GM18909 (cell line): ENCODE measurements around the gene IQGAP2.
"Not testable (repeated sequence)": the region's sequence is repeated elsewhere in the genome, so short reads cannot be mapped to it uniquely, and the experiment has no call there.

Experiments used
- ATAC-seq: cut with Tn5 transposase; IDR thresholded peaks from one replicate; pipeline ENCODE4 v1.9.1; 2021; ENCODE audit warnings: mild to moderate bottlenecking; ENCODE audit not compliant: unreplicated experiment, poor library complexity

The IQGAP2 gene

DNA sequence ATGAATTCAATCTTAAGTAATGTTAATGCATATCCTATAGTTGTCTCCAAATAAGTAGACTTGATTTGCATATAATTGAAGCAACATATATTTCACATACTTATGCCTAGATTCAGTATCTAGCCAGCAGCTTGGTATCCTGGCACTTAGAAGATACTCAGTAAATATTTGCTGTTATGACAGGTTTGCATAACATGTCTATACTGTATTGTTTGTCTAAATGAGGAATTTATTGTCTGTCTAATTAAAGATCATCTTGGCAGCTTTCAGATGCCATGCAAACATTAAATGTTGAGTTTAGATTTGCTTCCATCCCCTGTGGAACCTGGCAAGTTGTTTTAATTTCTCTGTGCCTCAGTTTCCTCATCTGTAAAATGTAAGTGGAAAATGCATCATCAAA is 9.4 kb downstream of the IQGAP2 start:
- ATAC-seq: no peak

DNA sequence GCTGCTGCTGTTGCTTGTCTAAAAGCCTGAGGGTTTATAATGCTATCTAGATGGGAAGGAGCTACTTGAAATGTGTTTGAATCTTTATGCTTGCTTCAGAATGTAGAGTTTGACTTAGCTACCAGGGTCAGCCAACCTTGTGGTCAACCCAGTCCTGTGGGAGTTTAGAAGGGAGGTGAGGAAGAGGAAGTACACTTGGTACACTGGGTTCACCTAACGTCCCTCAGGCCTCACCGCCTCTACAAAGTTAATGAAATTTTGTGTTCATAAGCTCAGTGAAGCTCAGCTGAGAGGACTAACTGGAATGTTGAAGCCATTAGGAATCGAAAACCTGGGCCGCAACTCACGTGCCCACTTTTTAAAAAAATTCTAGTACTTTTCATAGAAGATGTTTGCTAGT is 10.7 kb downstream of the IQGAP2 start:
- no peak for ATAC-seq

DNA sequence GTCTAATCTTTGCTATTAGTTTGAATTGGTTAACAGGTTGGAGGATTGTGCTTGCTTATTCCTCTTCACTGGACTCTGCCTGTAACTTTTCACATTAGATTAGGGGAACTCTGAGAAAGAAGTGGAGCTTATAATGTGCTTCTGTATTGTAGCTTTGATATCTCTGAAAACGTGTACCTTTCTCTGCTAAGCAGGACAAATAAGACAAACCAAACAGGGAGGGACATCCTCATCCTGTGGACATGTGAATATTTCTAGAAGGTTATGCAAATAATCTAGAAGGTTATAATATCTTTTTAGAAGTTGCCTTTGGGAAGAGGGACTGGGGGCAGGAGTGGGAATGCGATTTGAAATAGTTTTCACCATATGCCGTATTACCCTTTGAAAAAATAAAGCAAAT is 11.7 kb downstream of the IQGAP2 start:
- ATAC-seq: no peak

DNA sequence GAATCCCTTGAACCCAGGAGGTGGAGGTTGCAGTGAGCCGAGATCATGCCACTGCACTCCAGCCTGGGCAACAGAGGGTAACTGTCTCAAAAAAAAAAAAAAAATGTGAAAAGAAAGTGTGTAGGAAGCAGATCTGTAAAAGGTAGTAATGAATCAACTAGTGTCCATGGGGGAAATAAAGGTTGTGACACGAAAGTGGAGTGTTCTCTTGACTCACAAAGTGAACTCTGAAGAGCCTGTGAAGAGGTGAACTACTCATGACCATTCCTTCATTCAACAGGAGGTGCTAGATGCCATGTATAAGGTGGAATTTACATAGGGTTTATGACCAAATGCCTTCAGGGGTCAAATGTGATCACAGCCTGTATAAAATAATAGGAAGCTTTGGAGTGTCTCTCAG is 12.8 kb downstream of the IQGAP2 start:
- no peak for ATAC-seq

DNA sequence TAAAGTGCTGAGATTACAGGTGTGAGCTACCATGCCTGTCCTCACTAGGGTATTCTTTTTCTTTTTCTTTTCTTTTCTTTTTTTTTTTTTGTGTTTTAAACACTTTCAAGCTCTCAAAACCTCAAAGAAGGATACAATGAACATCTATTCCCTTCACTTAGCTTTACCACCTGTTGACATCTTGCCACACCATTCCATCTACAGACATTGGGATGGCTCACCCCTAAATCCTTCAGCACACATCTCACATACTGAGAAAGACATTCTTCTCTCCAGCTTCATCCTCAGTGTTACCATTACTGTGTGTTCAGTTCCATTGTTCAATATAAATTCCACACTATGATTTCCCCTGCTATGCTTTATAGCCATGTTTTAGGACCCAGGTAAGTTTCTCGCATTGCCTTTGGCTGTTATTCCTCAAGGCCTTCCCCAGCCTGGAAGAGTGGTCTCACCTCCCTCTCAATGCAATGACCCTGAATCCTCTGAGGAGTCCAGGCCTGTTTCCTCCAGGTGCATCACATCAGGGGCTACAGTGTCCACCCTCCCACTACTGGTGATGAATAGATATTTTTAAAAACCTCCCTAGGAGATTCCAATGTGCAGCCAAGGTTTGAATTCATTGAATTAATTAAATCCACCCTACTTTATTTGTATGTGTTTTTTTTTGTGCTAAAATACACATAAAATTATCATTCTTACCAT is 16.7 kb downstream of the IQGAP2 start:
- no peak for ATAC-seq

DNA sequence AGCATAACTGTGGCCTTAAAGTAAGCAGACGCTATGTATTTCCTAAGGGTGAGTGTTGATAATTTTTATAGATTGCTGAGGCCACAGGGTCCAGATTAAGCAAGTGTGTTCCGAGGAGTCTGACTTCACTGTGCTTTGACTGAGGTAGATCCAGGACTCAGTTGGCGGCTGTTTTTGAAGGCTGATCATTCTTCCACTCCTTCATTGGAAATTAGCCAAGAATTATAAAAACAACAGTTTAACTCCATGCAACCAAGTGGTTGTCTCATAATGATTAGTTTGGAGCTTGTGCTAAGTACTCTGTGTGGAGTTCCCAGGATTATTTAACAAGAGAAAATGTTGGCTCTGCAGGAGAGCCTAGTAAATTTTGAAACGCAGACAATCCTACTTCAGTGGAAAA is 19.1 kb downstream of the IQGAP2 start:
- ATAC-seq: no peak

DNA sequence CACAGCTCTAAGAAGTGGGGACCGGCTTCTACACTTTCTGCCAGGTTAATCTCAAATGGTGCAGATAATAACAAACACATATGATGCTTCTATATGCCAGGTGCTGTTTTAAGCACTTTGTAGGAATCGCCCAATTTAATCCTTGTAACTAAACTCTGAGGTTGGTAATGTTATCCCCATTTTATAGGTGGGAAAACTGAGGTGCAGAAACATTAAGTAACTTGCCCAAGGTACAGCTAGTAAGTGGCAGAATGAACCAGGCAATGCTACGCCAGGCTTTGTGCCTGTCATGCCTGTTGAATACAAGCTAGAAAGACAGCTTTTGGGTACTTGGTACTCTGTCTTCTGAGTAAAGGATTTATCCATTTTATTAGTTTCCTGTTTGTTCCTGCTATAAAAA is 19.7 kb downstream of the IQGAP2 start:
- no peak for ATAC-seq

DNA sequence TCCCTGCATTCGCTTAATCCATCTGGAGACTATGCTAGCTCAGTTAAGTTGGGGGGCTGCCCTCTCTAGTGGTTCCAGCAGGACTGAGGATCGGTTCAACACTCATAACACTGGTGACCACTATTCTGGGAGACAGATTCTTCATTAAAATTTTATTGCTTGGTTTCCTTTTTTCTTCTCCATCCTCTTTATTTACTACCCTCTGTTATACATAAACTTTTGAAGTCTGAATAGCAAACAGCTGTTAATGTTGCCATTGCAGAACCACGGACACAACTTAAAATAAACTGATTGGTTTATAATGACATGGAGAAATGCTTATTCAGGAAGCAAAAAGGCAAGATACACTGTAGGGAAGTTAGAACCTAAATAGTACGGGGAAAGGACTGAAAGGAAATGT is 22.1 kb downstream of the IQGAP2 start:
- no peak for ATAC-seq

DNA sequence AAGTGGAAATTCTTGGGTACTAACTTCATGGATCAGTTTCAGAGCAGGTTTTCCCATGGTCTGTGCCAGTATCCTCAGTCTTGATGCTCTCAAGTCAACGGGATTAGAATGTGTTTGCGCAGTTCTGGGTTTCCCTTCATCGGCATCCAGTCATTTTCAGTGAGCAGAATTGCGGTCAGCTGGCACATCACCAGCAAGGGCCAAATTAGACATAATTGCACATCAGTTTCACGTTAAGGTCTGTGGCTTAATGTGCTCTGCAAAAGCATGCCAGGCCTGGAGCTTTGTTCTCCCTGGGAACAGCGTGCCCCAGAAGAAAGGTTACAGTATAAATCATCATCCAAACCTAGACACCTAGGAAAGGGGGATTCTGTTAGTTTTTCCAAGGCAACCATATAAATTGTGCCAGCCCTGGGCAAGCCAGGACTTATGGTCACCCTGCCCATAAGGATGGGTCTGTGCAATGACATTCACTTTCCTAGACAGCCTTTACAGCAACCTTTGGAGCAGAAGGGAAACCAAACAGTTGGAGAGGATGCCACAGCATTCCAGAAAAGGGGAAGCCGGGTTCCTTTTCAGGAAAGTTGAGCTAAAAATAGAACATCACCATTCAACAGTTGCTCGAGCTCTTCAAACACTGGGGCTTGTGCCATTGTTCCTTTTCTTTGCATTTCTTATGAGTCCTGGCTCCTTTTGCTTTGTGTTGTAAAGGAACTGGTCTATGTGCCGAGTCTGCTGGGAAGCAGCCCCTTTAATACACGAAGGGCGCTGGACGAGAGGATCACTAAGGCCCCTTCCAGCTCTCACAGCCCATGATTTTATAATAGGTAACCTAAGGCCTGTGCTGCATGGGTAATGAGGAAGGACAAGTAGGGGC is 23.1 kb downstream of the IQGAP2 start:
- no peak for ATAC-seq

DNA sequence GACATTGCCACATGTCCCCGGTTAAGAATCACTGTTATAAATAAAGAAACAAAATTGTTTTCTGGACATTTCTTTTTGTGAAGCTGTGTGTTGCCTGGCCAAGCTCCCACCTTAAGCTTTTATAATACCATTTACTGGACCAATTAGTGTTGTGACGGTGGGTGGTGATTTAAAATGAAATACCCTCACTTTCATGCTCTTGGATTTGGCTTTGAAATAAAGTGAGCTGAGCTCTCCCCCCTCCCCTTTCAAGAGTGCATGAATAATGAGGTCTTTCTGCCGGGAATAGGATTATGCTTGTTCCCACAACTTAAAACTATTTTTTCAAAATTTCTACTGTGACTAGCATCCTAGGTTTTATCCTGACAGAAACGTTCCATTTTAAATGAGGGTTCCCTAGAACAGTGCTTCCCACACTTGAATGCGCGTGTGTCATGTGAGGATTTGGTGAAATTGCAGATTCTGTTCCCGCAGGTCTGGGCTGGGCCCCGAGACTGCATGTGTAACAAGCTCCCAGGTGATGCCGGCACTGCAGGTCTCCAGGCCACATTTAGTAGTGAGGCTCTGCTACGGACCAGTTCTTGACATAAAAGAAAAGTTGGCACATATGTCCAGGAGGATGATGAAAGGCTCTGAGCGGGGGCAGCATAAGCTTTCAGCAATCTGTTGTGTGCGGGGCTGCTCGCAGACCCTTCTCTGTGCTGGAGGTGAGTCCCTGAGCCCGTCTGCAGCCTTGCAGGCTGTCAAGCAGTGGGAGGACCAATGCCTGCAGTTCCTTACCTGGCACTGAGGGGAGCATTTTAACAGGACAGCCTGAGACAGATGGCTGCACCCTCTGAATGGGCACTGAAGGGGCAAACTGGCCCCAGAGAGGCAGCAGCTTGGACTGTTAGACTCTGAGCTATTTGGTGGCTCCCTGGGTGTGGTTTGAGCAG is 24.4 kb downstream of the IQGAP2 start:
- no peak for ATAC-seq

DNA sequence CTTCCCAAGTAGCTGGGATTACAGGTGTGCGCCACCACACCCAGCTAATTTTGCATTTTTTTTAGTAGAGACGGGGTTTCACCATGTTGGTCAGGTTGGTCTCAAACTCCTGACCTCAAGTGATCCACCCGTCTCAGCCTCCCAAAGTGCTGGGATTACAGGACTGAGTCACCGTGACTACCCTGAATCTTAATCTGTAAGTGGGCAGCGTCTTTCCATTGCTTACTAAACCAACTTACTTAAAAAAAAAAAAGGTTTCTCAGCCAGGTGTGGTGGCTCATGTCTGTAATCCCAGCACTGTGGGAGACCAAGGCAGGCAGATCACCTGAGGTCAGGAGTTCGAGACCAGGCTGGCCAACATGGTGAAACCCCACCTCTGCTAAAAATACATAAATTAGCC is 25.5 kb downstream of the IQGAP2 start:
- not testable (repeated sequence) for ATAC-seq

DNA sequence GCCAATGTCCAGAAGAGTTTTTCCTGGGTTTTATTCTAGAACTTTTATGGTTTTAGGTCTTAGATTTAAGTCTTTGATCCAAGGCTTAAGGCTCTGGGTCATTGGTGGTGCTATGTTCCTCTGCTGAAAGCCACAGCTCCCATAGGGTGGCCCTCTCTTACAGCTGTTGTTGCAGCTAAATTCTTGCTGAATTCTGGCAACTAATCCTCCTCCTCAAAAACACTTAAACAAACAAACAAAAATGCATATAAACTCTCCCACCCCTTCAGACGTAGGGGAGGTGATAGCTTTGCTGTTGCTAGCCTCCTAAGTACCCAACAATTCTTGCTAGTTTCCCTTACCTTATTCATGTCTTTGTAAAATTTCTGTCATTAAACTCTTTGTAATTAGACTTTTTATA is 30.2 kb downstream of the IQGAP2 start:
- no peak for ATAC-seq

DNA sequence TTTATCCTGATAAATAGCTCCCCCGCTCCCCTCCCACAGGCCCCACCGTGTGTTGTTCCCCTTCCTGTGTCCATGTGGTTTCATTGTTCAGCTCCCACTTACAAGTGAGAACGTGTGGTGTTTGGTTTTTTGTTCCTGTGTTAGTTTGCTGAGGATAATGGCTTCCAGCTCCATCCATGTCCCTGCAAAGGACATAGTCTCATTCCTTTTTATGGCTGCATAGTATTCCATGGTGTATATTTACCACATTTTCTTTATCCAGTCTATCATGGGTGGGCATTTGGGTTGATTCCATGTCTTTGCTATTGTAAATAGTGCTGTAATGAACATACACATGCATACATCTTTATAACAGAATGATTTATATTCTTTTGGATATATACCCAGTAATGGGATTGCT is 34.4 kb downstream of the IQGAP2 start:
- not testable (repeated sequence) for ATAC-seq

DNA sequence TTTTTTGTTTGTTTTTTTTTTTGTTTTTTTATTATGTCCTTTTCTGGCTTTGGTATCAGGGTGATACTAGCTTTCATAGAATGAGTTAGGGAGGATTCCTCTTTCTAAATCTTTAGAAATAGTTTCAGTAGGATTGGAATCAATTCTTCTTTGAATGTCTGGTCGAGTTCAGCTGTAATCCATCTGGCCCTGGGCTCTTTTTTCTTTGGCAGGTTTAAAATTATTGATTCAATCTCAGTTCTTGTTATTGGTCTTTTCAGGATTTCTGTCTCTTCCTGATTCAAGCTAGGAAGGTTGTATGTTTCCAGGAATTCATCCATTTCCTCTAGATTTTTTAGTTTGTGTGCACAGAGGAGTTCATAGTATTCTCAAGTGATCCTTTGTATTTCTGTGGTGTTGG is 34.9 kb downstream of the IQGAP2 start:
- no peak for ATAC-seq

DNA sequence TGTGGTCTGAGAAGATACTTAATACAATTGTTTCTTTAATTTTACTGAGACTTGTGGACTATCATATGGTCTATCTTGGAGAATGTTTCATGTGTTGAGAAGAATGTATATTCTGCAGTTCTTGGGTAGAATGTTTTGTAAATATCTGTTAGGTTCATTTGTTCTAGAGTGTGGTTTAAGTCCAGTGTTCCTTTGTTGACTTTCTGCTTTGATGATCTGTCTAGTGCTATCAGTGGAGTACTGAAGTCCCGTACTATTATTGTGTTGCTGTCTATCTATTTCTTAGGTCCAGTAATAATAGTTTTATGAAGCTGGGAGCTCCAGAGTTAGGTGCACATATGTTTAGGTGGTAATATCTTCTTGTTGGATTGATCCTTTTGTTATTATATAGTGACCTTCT is 36.1 kb downstream of the IQGAP2 start:
- ATAC-seq: no peak

DNA sequence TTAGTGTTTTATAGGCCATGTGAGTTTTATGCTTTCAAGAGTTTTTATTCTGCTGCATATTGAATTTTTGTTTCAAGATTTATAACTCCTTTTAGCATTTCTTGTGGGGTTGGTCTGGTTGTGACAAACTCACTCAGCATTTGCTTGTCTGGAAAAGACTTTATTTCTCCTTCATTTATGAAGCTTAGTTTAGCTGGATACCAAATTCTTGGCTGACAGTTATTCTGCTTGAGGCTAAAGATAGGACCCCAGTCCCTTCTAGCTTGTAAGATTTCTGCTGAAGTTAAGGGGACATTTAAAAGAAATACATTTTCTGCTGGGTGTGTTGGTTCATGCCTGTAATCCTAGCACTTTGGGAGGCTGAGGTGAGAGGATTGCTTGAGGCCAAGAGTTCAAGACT is 36.8 kb downstream of the IQGAP2 start:
- no peak for ATAC-seq

DNA sequence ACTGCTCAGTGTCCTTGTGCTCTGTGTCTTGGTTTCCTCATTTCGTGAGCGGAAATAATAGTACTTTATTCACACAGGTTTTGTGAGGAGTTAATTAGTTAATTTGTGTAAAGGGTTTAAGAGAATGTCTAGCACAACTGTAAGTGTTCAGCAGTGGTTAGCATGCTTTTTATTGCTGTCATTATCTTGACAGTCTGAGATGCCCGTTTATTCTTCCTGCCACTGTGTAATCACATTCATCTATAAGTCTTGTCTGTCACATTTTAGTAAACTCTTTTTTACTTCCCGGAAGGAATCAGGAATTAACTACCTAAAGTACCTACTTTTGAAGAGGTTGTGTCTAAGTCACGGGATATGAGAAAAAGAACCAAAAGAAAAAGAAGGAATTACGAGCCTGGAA is 38.0 kb downstream of the IQGAP2 start:
- no peak for ATAC-seq

DNA sequence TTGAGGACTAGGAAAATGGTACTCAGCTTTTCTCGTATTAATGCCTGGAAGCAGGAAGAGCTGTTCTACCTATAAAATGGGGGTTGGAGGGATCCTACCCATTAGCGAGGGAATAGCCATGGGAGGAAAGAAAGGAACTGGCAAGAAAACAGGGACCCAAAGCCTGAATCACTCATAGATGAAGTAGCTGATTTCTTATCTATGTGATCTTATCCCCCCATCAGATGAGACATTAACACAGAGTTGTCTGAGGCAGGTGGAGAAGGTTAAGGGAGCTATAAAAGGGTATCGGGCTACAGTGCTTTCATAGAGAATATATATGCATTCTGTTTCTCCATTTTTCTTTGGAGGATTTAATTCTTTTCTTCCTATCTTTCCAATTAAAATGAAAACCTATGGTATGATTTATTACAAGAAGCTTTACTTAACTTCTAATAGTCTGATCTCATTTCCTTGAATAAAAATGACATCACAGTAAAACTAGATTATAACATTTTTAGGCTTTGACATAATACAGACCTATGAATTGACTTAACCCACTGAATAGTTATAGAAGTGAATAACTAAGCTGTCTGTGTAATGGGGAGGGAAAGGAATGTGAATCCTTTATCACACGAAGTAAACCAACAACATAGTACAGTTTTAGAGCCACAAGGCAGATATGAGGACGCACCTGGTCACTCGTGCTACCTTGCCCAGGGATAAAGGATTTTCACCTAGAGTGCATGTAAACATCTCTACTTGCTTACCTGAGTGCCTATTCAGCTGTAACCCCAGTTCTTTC is 39.0 kb downstream of the IQGAP2 start:
- no peak for ATAC-seq

DNA sequence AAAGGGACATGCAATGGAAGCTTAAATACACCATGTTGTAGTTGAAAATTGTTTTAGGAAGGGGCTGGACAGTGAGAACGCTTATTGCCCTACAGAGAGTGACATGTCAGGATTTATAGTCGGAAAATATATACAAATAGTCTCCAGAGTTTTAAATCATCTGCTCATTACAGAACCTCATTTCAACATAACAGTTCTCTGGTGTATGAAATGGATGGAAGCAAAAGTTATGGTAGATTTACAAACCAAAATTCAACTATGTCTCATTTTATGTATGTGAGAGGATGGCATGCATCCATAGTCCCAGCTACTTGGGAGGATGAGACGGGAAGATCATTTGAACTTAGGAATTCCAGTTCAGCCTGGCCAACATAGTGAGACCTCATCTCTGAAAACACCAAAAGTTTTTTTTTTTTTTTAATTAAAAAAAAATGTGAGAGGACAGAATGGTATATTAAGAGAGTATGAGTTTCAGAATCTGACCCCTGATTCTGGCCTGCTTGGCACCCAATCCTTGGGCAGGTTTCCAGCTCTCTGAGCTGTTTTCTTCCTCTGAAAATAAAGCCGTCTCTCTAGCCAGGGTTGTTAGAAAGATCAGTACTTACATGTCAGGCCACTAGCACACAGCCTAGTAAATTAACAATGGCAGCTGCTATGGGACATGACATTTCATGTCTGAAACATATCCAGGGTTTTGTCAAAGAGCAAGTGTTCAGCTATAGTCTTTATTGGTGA is 40.1 kb downstream of the IQGAP2 start:
- no peak for ATAC-seq
